Measurements from ENCODE around the gene FLT3LG.

FLT3LG gene

DNA sequence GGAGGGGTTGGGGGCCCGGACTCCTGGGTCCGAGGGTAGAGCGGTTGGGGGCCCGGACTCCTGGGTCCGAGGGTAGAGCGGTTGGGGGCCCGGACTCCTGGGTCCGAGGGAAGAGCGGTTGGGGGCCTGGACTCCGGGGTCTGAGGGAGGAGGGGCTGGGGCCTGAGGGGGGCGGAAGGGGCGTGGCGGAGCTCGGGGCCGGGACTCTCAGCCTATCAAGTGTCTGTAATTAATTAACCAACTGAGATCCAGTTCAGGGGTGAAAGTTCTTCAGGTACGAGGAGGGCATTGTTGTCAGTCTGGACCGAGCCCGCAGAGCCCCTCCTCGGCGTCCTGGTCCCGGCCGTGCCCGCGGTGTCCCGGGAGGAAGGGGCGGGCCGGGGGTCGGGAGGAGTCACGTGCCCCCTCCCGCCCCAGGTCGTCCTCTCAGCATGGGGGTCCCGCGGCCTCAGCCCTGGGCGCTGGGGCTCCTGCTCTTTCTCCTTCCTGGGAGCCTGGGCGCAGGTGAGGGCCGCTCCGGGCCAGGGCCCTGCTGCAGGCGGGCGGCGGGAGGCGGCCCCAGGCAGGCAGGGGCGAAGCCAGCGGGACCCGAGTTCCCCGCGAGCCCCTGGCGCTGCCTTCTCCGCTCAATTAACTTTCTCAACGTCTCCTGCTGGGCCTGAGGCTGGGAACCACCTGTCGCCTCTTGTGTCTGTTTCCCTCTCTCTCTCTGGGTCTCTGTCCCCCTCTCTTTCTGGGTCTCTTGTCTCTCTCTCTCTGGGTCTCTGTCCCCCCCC lies 39.1 kb downstream of the FLT3LG start:
- no peak for DNase-seq (ENCODE audit: low read depth, low spot score)
- H3K4me3 ChIP-seq (ENCODE audit: insufficient read length, low read depth), result peak overlapping the region; percentile 46
- H3K36me3 ChIP-seq (ENCODE audit: insufficient read depth, insufficient read length, low read length), result no peaks in the 10 kb centered on the region
- peak overlapping the region; percentile 77 for H3K9ac ChIP-seq (ENCODE audit: insufficient read length, low read depth)
- H3K4me1 ChIP-seq (ENCODE audit: insufficient read depth, insufficient read length), result peaks cover 10% of the 10 kb centered on the region
- no peaks in the 10 kb centered on the region for H3K9me3 ChIP-seq (ENCODE audit: insufficient read depth, low read length)
- no peaks in the 10 kb centered on the region for H3K27me3 ChIP-seq (ENCODE audit: insufficient read depth, insufficient read length)
- TF ChIP-seq SUZ12 (IDR thresholded peaks at IDR 0.05; ENCODE audit: extremely low read depth, insufficient read depth, insufficient read length), result no peak
- TF ChIP-seq ZNF274 (IDR thresholded peaks at IDR 0.05; ENCODE audit: low read depth, low read length), result no peak

DNA sequence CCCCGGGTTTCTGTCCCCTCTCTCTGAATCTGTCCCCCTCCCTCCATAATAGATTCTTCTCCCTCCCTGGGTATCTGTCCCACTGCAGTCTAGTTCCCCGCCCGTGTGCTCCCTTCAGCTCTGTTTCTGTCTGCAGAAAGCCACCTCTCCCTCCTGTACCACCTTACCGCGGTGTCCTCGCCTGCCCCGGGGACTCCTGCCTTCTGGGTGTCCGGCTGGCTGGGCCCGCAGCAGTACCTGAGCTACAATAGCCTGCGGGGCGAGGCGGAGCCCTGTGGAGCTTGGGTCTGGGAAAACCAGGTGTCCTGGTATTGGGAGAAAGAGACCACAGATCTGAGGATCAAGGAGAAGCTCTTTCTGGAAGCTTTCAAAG lies 39.7 kb downstream of the FLT3LG start:
- H3K9ac ChIP-seq (ENCODE audit: insufficient read length, low read depth), result peak overlapping the region; percentile 77

DNA sequence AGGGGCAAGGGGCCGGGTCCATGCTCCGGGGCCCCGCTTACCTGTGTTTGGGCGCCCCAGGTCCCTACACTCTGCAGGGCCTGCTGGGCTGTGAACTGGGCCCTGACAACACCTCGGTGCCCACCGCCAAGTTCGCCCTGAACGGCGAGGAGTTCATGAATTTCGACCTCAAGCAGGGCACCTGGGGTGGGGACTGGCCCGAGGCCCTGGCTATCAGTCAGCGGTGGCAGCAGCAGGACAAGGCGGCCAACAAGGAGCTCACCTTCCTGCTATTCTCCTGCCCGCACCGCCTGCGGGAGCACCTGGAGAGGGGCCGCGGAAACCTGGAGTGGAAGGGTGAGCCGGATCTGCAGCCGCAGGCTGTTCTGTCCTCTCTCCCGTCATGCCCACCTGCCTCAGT lies 40.1 kb downstream of the FLT3LG start:
- Histone ChIP-seq H3K9me3 (ENCODE audit: insufficient read depth, low read length) (no peaks in the 10 kb centered on the region), H3K9ac (ENCODE audit: insufficient read length, low read depth) (peak overlapping the region; percentile 77), H3K4me3 (ENCODE audit: insufficient read length, low read depth) (no peak overlapping the region), H3K36me3 (ENCODE audit: insufficient read depth, insufficient read length, low read length) (no peaks in the 10 kb centered on the region), H3K27me3 (ENCODE audit: insufficient read depth, insufficient read length) (no peaks in the 10 kb centered on the region), H3K4me1 (ENCODE audit: insufficient read depth, insufficient read length) (peaks cover 10% of the 10 kb centered on the region)
- TF ChIP-seq ZNF274 (IDR thresholded peaks at IDR 0.05; ENCODE audit: low read depth, low read length) (no peak), SUZ12 (IDR thresholded peaks at IDR 0.05; ENCODE audit: extremely low read depth, insufficient read depth, insufficient read length) (no peak), YY1 (IDR thresholded peaks at IDR 0.05; ENCODE audit: insufficient read depth, insufficient read length) (no peak)
- no peak for DNase-seq (ENCODE audit: low read depth, low spot score)

More for the DNA sequence above, 39.7 kb downstream of the FLT3LG start:
- H3K4me1 ChIP-seq (ENCODE audit: insufficient read depth, insufficient read length), result peaks cover 10% of the 10 kb centered on the region
- no peaks in the 10 kb centered on the region for H3K36me3 ChIP-seq (ENCODE audit: insufficient read depth, insufficient read length, low read length)
- no peaks in the 10 kb centered on the region for H3K9me3 ChIP-seq (ENCODE audit: insufficient read depth, low read length)
- no peak for DNase-seq (ENCODE audit: low read depth, low spot score)
- peak overlapping the region; percentile 46 for H3K4me3 ChIP-seq (ENCODE audit: insufficient read length, low read depth)
- TF ChIP-seq SUZ12 (IDR thresholded peaks at IDR 0.05; ENCODE audit: extremely low read depth, insufficient read depth, insufficient read length) (no peak), ZNF274 (IDR thresholded peaks at IDR 0.05; ENCODE audit: low read depth, low read length) (no peak)
- H3K27me3 ChIP-seq (ENCODE audit: insufficient read depth, insufficient read length), result no peaks in the 10 kb centered on the region

DNA sequence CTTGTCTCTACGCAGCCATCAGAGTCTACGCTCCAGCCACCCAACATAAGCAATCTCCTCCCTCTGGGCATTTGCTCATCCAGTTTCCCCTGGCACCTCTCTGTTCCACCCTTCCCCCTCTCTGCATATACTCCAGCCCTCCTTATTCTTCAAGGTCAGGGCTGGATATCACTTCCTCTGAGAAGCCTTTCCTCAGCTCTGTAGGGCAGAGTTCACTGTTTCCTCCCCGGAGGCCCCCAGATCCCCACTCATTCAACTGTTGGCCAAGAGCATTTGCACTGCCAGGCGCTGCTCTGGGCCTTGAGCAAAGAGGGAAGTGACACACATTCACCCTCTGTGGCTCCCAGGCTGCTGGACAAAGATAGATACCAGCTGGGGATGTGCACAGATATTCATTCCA lies 41.8 kb downstream of the FLT3LG start:
- no peaks in the 10 kb centered on the region for H3K36me3 ChIP-seq (ENCODE audit: insufficient read depth, insufficient read length, low read length)
- H3K4me1 ChIP-seq (ENCODE audit: insufficient read depth, insufficient read length), result peaks cover 10% of the 10 kb centered on the region
- no peak overlapping the region for H3K4me3 ChIP-seq (ENCODE audit: insufficient read length, low read depth)
- no peaks in the 10 kb centered on the region for H3K9me3 ChIP-seq (ENCODE audit: insufficient read depth, low read length)
- no peak overlapping the region for H3K9ac ChIP-seq (ENCODE audit: insufficient read length, low read depth)
- no peak for DNase-seq (ENCODE audit: low read depth, low spot score)
- TF ChIP-seq SUZ12 (IDR thresholded peaks at IDR 0.05; ENCODE audit: extremely low read depth, insufficient read depth, insufficient read length), result no peak
- TF ChIP-seq ZNF274 (IDR thresholded peaks at IDR 0.05; ENCODE audit: low read depth, low read length), result no peak
- no peak for TF ChIP-seq YY1 (IDR thresholded peaks at IDR 0.05; ENCODE audit: insufficient read depth, insufficient read length)
- H3K27me3 ChIP-seq (ENCODE audit: insufficient read depth, insufficient read length), result no peaks in the 10 kb centered on the region

DNA sequence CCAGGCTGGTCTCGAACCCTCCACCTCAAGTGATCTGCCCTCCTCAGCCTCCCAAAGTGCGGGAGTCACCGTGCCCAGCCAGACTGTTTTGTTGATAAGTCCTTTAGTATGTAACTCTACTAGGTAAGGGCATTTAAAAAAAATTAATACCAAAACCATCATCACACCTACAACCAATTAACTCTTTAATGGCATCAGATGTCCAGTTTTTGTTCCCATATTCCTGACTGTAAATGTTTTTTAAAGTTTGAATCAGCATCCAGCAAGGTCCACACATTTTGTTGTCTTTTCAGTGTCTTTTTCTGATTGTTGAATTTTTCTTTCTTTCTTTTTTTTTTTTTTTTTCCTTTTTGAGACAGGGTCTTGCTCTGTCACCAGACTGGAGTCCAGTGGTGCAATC lies 44.0 kb downstream of the FLT3LG start:
- H3K9ac ChIP-seq (ENCODE audit: insufficient read length, low read depth), result no peak overlapping the region
- H3K4me1 ChIP-seq (ENCODE audit: insufficient read depth, insufficient read length), result peaks cover 10% of the 10 kb centered on the region
- H3K9me3 ChIP-seq (ENCODE audit: insufficient read depth, low read length), result no peaks in the 10 kb centered on the region
- TF ChIP-seq YY1 (IDR thresholded peaks at IDR 0.05; ENCODE audit: insufficient read depth, insufficient read length) (no peak), ZNF274 (IDR thresholded peaks at IDR 0.05; ENCODE audit: low read depth, low read length) (no peak), SUZ12 (IDR thresholded peaks at IDR 0.05; ENCODE audit: extremely low read depth, insufficient read depth, insufficient read length) (no peak)
- H3K4me3 ChIP-seq (ENCODE audit: insufficient read length, low read depth), result no peak overlapping the region
- no peaks in the 10 kb centered on the region for H3K36me3 ChIP-seq (ENCODE audit: insufficient read depth, insufficient read length, low read length)
- DNase-seq (ENCODE audit: low read depth, low spot score), result no peak
- no peaks in the 10 kb centered on the region for H3K27me3 ChIP-seq (ENCODE audit: insufficient read depth, insufficient read length)

DNA sequence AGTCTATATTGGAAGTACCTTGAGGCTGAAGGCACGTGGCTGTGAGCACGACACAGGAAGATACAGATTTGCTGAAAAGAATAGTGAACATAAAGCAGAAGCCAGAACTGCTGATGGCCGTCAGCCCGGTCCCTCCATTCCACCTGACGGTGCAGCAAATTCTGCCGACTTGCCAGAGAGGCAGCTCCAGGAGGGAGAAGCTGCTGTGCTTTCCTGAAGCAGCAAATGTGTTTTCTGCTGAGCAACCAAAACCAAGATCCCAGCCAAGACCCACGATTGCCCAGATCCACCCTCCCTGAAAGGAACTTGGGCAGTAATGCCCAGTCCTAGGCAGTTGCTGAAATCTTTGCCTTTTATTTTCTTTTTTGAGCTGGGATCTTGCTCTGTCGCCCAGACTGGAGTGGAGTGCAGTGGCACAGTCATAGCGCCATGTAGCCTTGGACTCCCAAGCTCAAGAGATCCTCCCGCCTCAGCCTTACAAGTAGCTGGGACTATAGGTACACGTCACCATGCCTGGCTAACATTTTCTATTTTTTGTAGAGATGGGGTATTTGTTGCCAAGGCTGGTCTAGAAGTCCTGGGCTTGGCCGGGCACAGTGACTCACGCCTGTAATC lies 46.8 kb downstream of the FLT3LG start:
- no peaks in the 10 kb centered on the region for H3K27me3 ChIP-seq (ENCODE audit: insufficient read depth, insufficient read length)
- no peak overlapping the region for H3K9ac ChIP-seq (ENCODE audit: insufficient read length, low read depth)
- no peaks in the 10 kb centered on the region for H3K4me1 ChIP-seq (ENCODE audit: insufficient read depth, insufficient read length)
- peaks cover 3% of the 10 kb centered on the region for H3K36me3 ChIP-seq (ENCODE audit: insufficient read depth, insufficient read length, low read length)
- no peak for DNase-seq (ENCODE audit: low read depth, low spot score)
- TF ChIP-seq YY1 (IDR thresholded peaks at IDR 0.05; ENCODE audit: insufficient read depth, insufficient read length), result no peak
- TF ChIP-seq ZNF274 (IDR thresholded peaks at IDR 0.05; ENCODE audit: low read depth, low read length), result no peak
- H3K4me3 ChIP-seq (ENCODE audit: insufficient read length, low read depth), result no peak overlapping the region
- H3K9me3 ChIP-seq (ENCODE audit: insufficient read depth, low read length), result no peaks in the 10 kb centered on the region

- no peaks in the 10 kb centered on the region for H3K9me3 ChIP-seq (ENCODE audit: insufficient read depth, low read length)
- H3K27me3 ChIP-seq (ENCODE audit: insufficient read depth, insufficient read length), result no peaks in the 10 kb centered on the region
- H3K36me3 ChIP-seq (ENCODE audit: insufficient read depth, insufficient read length, low read length), result peaks cover 11% of the 10 kb centered on the region
- DNase-seq (ENCODE audit: low read depth, low spot score), result no peak
- no peak for TF ChIP-seq SUZ12 (IDR thresholded peaks at IDR 0.05; ENCODE audit: extremely low read depth, insufficient read depth, insufficient read length)
- TF ChIP-seq ZNF274 (IDR thresholded peaks at IDR 0.05; ENCODE audit: low read depth, low read length), result no peak
- no peak for TF ChIP-seq YY1 (IDR thresholded peaks at IDR 0.05; ENCODE audit: insufficient read depth, insufficient read length)
- peaks cover 1% of the 10 kb centered on the region for H3K4me1 ChIP-seq (ENCODE audit: insufficient read depth, insufficient read length)
- H3K9ac ChIP-seq (ENCODE audit: insufficient read length, low read depth), result no peak overlapping the region
- no peak overlapping the region for H3K4me3 ChIP-seq (ENCODE audit: insufficient read length, low read depth)
Observed at GRCh38 chr19:49524812-49525455, 50.9 kb downstream of the FLT3LG start.
